Medulla oblongata (tissue), 1 donor: Measurements from ENCODE around the gene ACAP2.
A peak's percentile ranks its signal among the peaks of the same experiment; 100 is the strongest.
"Not testable (repeated sequence)": the region's sequence is repeated elsewhere in the genome, so short reads cannot be mapped to it uniquely, and the experiment has no call there.

Experiments
- DNase-seq: peaks from one replicate; pipeline ENCODE4 v3.0.0-alpha.2; 2015; ENCODE audit errors: extremely low spot score

Gene ACAP2

GRCh38 chr3:195246581-195246995, 196.2 kb downstream of the ACAP2 start:
- no peak for DNase-seq

- DNase-seq, result no peak
Observed at GRCh38 chr3:195245531-195245951, 197.3 kb downstream of the ACAP2 start.

GRCh38 chr3:195241592-195242355, 201.0 kb downstream of the ACAP2 start:
- no peak for DNase-seq

- no peak for DNase-seq
Observed at GRCh38 chr3:195240939-195241338, 201.9 kb downstream of the ACAP2 start.

- DNase-seq, result peak; percentile 25
Observed at GRCh38 chr3:195240171-195240701, 202.6 kb downstream of the ACAP2 start.

- no peak for DNase-seq
Observed at GRCh38 chr3:195239121-195239520, 203.7 kb downstream of the ACAP2 start.

GRCh38 chr3:195238586-195239118, 204.2 kb downstream of the ACAP2 start:
- DNase-seq, result no peak

GRCh38 chr3:195238081-195238571, 204.7 kb downstream of the ACAP2 start:
- no peak for DNase-seq

- no peak for DNase-seq
Observed at GRCh38 chr3:195236801-195237570, 205.8 kb downstream of the ACAP2 start.

GRCh38 chr3:195236076-195236798, 206.6 kb downstream of the ACAP2 start:
- DNase-seq, result no peak

GRCh38 chr3:195230244-195230643, 212.6 kb downstream of the ACAP2 start:
- DNase-seq, result no peak

GRCh38 chr3:195228886-195229285, 213.9 kb downstream of the ACAP2 start:
- not testable (repeated sequence) for DNase-seq

- no peak for DNase-seq
Observed at GRCh38 chr3:195227871-195228270, 214.9 kb downstream of the ACAP2 start.

- DNase-seq, result no peak
Observed at GRCh38 chr3:195226900-195227447, 215.8 kb downstream of the ACAP2 start.

GRCh38 chr3:195226445-195226844, 216.4 kb downstream of the ACAP2 start:
- DNase-seq, result no peak

GRCh38 chr3:195224980-195225580, 217.7 kb downstream of the ACAP2 start:
- no peak for DNase-seq
